GM06990 (cell line): ENCODE results near the gene TYW3.

Source experiments
- DNase-seq: peaks from one replicate; pipeline ENCODE4 v3.0.0-alpha.2; 2011; ENCODE audit not compliant: insufficient read length; ENCODE audit errors: extremely low read depth
- H3K27me3 ChIP-seq: replicated peaks from 2 replicates; pipeline ENCODE4 v1.6.0; 2011; ENCODE audit warnings: low read length; ENCODE audit not compliant: control insufficient read depth, insufficient read depth
- H3K36me3 ChIP-seq: 2 replicates; pipeline ENCODE4 v1.5.1; 2011; ENCODE audit warnings: low read length; ENCODE audit not compliant: control insufficient read depth, insufficient read depth
- H3K4me3 ChIP-seq: replicated peaks from 2 replicates; pipeline ENCODE4 v1.5.1; 2011; ENCODE audit warnings: low read depth, mild to moderate bottlenecking, control low read depth, low read length
- CTCF ChIP-seq: IDR thresholded peaks from 2 replicates; pipeline ENCODE4 v1.5.1; 2011; ENCODE audit warnings: low read length, control low read depth, mild to moderate bottlenecking, inconsistent platforms; ENCODE audit not compliant: insufficient read depth, poor library complexity, severe bottlenecking

TYW3 gene

GRCh38 chr1:74715806-74716205, 17.1 kb upstream of the TYW3 start:
- Histone ChIP-seq H3K27me3 (no peaks in the 10 kb centered on the region), H3K4me3 (no peak overlapping the region), H3K36me3 (no peaks in the 10 kb centered on the region; the same call in none of the 2 replicates)
- no peak for TF ChIP-seq CTCF
- no peak for DNase-seq

- no peak for DNase-seq
- H3K36me3 ChIP-seq = no peaks in the 10 kb centered on the region; the same call in none of the 2 replicates
- TF ChIP-seq CTCF = no peak
- H3K27me3 ChIP-seq = no peaks in the 10 kb centered on the region
- no peak overlapping the region for H3K4me3 ChIP-seq
Measured at GRCh38 chr1:74716822-74717221, 16.1 kb upstream of the TYW3 start.

- Histone ChIP-seq H3K4me3 (no peak overlapping the region), H3K36me3 (no peaks in the 10 kb centered on the region; the same call in none of the 2 replicates), H3K27me3 (no peaks in the 10 kb centered on the region)
- no peak for DNase-seq
- no peak for TF ChIP-seq CTCF
Measured at GRCh38 chr1:74717626-74718025, 15.3 kb upstream of the TYW3 start.

GRCh38 chr1:74726063-74726462, 6.9 kb upstream of the TYW3 start:
- Histone ChIP-seq H3K4me3 (no peak overlapping the region), H3K27me3 (no peaks in the 10 kb centered on the region), H3K36me3 (peaks cover 1% of the 10 kb centered on the region)
- no peak for DNase-seq
- no peak for TF ChIP-seq CTCF

GRCh38 chr1:74728736-74729135, 4.2 kb upstream of the TYW3 start:
- H3K36me3 ChIP-seq = no peaks in the 10 kb centered on the region; the same call in none of the 2 replicates
- no peak for DNase-seq
- no peak for TF ChIP-seq CTCF
- H3K4me3 ChIP-seq = no peak overlapping the region
- no peaks in the 10 kb centered on the region for H3K27me3 ChIP-seq
